Activated naive CD8-positive, alpha-beta T cell treated with anti-CD3 and anti-CD28 coated beads, Interleukin-2, amount 50 U/mL, for 24 hours (primary cell): ENCODE results near the gene CHFR.
A peak's percentile ranks its signal among the peaks of the same experiment; 100 is the strongest.
"Not testable (repeated sequence)": the region's sequence is repeated elsewhere in the genome, so short reads cannot be mapped to it uniquely, and the experiment has no call there.

Experiments used
- ATAC-seq: fragments of 150-1000 bp; cut with Tn5 transposase; one replicate; pipeline ENCODE4 v1.10.0; 2021
- DNase-seq: peaks from one replicate; pipeline ENCODE4 v3.0.0; 2021
- H3K27ac Mint-ChIP-seq: one replicate; pipeline ENCODE4 v1.8.0; 2021; ENCODE audit warnings: mild to moderate bottlenecking, mixed read lengths
- H3K27me3 Mint-ChIP-seq: one replicate; pipeline ENCODE4 v1.8.0; 2021; ENCODE audit warnings: mixed read lengths
- H3K36me3 Mint-ChIP-seq: one replicate; pipeline ENCODE4 v1.8.0; 2021; ENCODE audit warnings: low read depth, mixed read lengths
- H3K4me1 Mint-ChIP-seq: one replicate; pipeline ENCODE4 v1.8.0; 2021; ENCODE audit warnings: mixed read lengths
- H3K4me3 Mint-ChIP-seq: one replicate; pipeline ENCODE4 v1.8.0; 2021; ENCODE audit warnings: mild to moderate bottlenecking, moderate library complexity, mixed read lengths
- H3K9me3 Mint-ChIP-seq: one replicate; pipeline ENCODE4 v1.8.0; 2021; ENCODE audit warnings: mixed read lengths

Gene CHFR

GRCh38 chr12:132824053-132824452, 63.4 kb downstream of the CHFR start:
- DNase-seq (no peak), ATAC-seq (no peak)
- H3K4me1 Mint-ChIP-seq: peaks cover 41% of the 10 kb centered on the region
- peaks cover 56% of the 10 kb centered on the region for H3K36me3 Mint-ChIP-seq
- H3K4me3 Mint-ChIP-seq: no peak overlapping the region
- H3K27me3 Mint-ChIP-seq: peaks cover 1% of the 10 kb centered on the region
- H3K9me3 Mint-ChIP-seq: no peaks in the 10 kb centered on the region
- no peak overlapping the region for H3K27ac Mint-ChIP-seq

- no peak overlapping the region for H3K4me3 Mint-ChIP-seq
- no peak overlapping the region for H3K27ac Mint-ChIP-seq
- no peaks in the 10 kb centered on the region for H3K27me3 Mint-ChIP-seq
- peaks cover 5% of the 10 kb centered on the region for H3K4me1 Mint-ChIP-seq
- ATAC-seq: peak; percentile 49
- no peak for DNase-seq
- no peaks in the 10 kb centered on the region for H3K9me3 Mint-ChIP-seq
- H3K36me3 Mint-ChIP-seq: peaks cover 45% of the 10 kb centered on the region
These were observed 68.8 kb downstream of the CHFR start for GRCh38 chr12:132818562-132818961.

DNA sequence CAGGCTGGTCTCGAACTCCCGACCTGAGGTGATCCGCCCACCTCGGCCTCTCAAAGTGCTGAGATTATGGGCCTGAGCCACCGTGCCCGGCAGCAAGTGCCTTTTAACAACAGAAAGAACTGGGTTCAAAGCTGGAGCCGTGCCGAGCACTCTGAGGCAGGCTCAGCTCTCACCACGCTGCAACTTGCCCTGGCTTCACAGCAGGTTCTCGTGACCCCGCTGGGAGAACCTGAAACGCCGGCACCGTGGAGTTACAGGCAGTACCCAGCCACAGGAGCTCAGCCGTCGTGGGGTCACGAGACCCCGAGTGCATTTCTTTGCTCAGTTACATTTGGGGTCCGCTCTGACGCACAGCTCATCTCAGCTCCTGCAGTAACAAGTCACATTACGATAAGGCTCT, 73.2 kb downstream of the CHFR start:
- H3K27me3 Mint-ChIP-seq: no peaks in the 10 kb centered on the region
- no peaks in the 10 kb centered on the region for H3K9me3 Mint-ChIP-seq
- peaks cover 48% of the 10 kb centered on the region for H3K36me3 Mint-ChIP-seq
- ATAC-seq (no peak), DNase-seq (no peak)
- H3K4me3 Mint-ChIP-seq: no peak overlapping the region
- H3K27ac Mint-ChIP-seq: no peak overlapping the region
- H3K4me1 Mint-ChIP-seq: peaks cover 19% of the 10 kb centered on the region

DNA sequence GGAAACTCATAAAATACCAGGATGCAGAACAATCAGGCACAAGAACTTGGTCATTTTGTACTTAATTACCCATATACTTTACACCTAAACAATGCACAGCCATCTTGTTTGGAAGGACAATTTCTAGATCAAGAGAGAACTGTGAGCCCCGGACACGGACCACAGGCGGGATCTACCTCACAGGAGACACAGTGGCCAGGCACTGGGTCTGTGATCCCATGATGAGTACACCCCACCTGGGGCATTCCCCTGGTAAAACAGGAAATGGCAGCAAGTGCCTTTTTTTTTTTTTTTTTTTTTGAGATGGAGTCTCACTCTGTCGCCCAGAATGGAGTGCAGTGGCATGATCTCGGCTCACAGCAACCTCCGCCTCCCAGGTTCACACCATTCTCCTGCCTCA, 74.0 kb downstream of the CHFR start:
- H3K4me1 Mint-ChIP-seq: peaks cover 18% of the 10 kb centered on the region
- ATAC-seq (no peak), DNase-seq (no peak)
- H3K4me3 Mint-ChIP-seq: no peak overlapping the region
- H3K27ac Mint-ChIP-seq: no peak overlapping the region
- peaks cover 54% of the 10 kb centered on the region for H3K36me3 Mint-ChIP-seq
- no peaks in the 10 kb centered on the region for H3K27me3 Mint-ChIP-seq
- no peaks in the 10 kb centered on the region for H3K9me3 Mint-ChIP-seq

- no peaks in the 10 kb centered on the region for H3K9me3 Mint-ChIP-seq
- H3K27ac Mint-ChIP-seq: no peak overlapping the region
- H3K4me1 Mint-ChIP-seq: peaks cover 23% of the 10 kb centered on the region
- H3K27me3 Mint-ChIP-seq: no peaks in the 10 kb centered on the region
- peaks cover 57% of the 10 kb centered on the region for H3K36me3 Mint-ChIP-seq
- no peak for DNase-seq
- no peak overlapping the region for H3K4me3 Mint-ChIP-seq
- ATAC-seq: no peak
These were observed 74.6 kb downstream of the CHFR start for GRCh38 chr12:132812631-132813305.

- not testable (repeated sequence) for H3K27me3 Mint-ChIP-seq, H3K27ac Mint-ChIP-seq, H3K4me3 Mint-ChIP-seq, DNase-seq, ATAC-seq, H3K9me3 Mint-ChIP-seq
- peaks cover 59% of the 10 kb centered on the region for H3K36me3 Mint-ChIP-seq
- H3K4me1 Mint-ChIP-seq: peaks cover 39% of the 10 kb centered on the region
These were observed 78.0 kb downstream of the CHFR start for GRCh38 chr12:132809391-132809790.

DNA sequence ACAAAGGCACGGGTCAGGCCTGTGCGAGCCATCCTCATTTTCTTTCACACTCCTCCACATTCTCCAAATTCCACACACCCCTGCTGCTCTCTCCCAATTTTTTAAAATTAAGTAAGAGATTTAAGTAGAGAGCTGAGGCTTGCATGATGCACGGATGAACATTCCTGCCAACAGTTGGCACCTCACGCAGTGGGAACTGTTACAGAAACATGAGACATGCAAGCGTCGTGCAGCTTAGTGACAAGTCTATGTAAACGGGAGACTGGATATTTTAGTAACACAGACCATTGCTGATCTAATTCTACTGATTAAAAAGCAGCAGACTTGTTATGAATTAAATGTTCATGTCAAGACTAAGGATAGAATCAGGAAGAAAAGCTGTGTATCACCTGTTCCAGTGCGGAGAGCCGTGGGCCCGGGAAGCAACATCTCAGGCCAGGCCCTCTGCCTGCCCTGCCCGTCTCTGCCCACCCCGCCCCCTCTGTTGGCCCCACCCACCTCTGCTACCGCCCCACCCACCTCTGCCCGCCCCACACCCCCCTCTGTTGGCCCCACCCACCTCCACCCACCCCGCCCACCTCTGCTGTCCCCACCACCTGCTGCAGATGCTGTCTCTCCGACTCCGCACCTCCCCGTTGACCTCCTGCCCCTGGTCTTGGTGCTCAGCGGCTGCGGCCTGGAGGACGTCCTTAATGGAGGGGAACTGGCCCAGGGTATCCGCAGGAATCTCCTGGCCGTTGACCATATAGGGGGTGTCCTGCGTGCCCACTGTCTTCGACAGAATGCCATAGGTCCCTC, 79.9 kb downstream of the CHFR start:
- ATAC-seq (no peak), DNase-seq (no peak)
- Mint-ChIP-seq H3K27me3 (no peaks in the 10 kb centered on the region), H3K9me3 (no peaks in the 10 kb centered on the region), H3K36me3 (peaks cover 56% of the 10 kb centered on the region), H3K27ac (peak overlapping the region; percentile 20), H3K4me3 (no peak overlapping the region), H3K4me1 (peaks cover 29% of the 10 kb centered on the region)

- H3K4me1 Mint-ChIP-seq: peaks cover 24% of the 10 kb centered on the region
- no peaks in the 10 kb centered on the region for H3K27me3 Mint-ChIP-seq
- H3K27ac Mint-ChIP-seq: peak overlapping the region; percentile 20
- H3K4me3 Mint-ChIP-seq: no peak overlapping the region
- peaks cover 54% of the 10 kb centered on the region for H3K36me3 Mint-ChIP-seq
- no peaks in the 10 kb centered on the region for H3K9me3 Mint-ChIP-seq
- DNase-seq: peak; percentile 48
- ATAC-seq: peak; percentile 75
These were observed 80.5 kb downstream of the CHFR start for GRCh38 chr12:132806857-132807256.

- H3K27ac Mint-ChIP-seq: no peak overlapping the region
- H3K27me3 Mint-ChIP-seq: no peaks in the 10 kb centered on the region
These were observed 83.0 kb downstream of the CHFR start for GRCh38 chr12:132804426-132804861.

DNA sequence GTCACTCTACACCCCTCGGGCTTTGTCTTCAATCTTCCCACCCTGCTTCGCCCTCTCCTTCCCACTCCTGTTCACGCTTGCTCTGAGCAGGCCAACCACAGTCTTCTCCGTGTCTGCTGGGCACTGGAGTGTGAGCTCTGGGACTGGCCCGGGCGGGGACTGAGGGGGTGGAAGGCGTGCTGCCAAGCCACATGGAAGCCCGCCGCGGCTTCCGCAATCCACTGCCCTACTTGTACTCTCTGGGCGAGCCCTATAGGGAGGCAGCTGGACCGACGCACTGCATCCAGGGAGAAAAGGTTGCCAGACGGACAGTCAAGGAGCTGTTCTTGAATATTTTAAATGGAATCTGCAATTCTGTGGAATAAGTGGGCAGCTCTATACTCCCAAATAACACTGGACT, 83.5 kb downstream of the CHFR start:
- DNase-seq (no peak), ATAC-seq (no peak)
- H3K4me3 Mint-ChIP-seq: no peak overlapping the region
- no peaks in the 10 kb centered on the region for H3K9me3 Mint-ChIP-seq
- H3K27me3 Mint-ChIP-seq: no peaks in the 10 kb centered on the region
- H3K36me3 Mint-ChIP-seq: peaks cover 51% of the 10 kb centered on the region
- peaks cover 22% of the 10 kb centered on the region for H3K4me1 Mint-ChIP-seq
- H3K27ac Mint-ChIP-seq: no peak overlapping the region

More at GRCh38 chr12:132804426-132804861, 83.0 kb downstream of the CHFR start:
- DNase-seq (no peak), ATAC-seq (no peak)
- Mint-ChIP-seq H3K9me3 (no peaks in the 10 kb centered on the region), H3K36me3 (peaks cover 53% of the 10 kb centered on the region), H3K4me3 (no peak overlapping the region), H3K4me1 (peaks cover 22% of the 10 kb centered on the region)

GRCh38 chr12:132803125-132803524, 84.3 kb downstream of the CHFR start:
- DNase-seq: no peak
- peaks cover 20% of the 10 kb centered on the region for H3K4me1 Mint-ChIP-seq
- H3K27me3 Mint-ChIP-seq: no peaks in the 10 kb centered on the region
- H3K4me3 Mint-ChIP-seq: no peak overlapping the region
- H3K36me3 Mint-ChIP-seq: peaks cover 43% of the 10 kb centered on the region
- no peak overlapping the region for H3K27ac Mint-ChIP-seq
- no peak for ATAC-seq
- no peaks in the 10 kb centered on the region for H3K9me3 Mint-ChIP-seq

GRCh38 chr12:132801741-132802140, 85.7 kb downstream of the CHFR start:
- no peak overlapping the region for H3K4me3 Mint-ChIP-seq
- peaks cover 41% of the 10 kb centered on the region for H3K36me3 Mint-ChIP-seq
- H3K27me3 Mint-ChIP-seq: no peaks in the 10 kb centered on the region
- no peak for DNase-seq
- H3K4me1 Mint-ChIP-seq: peaks cover 8% of the 10 kb centered on the region
- no peak for ATAC-seq
- no peaks in the 10 kb centered on the region for H3K9me3 Mint-ChIP-seq
- H3K27ac Mint-ChIP-seq: no peak overlapping the region

DNA sequence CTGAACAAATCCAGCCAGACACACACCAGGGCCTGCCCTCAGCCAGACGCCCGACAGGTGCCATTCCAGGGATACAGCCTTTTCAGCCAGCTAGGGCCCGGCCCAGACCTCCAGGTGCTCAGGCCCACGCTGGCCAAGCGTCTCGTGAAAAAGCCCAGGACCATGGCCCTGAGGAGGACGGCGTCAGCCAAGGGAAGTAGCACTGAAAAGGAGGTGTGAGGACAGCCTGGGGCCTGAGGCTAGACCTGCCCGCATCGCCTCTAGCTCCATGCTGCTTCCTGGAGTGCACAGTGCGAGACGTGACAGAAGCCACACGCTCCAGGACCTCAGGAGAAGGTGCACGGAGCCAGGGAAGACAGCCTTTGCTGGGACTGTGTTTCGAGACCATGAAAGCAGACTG, 88.6 kb downstream of the CHFR start:
- ATAC-seq (no peak), DNase-seq (no peak)
- Mint-ChIP-seq H3K9me3 (no peaks in the 10 kb centered on the region), H3K36me3 (peaks cover 40% of the 10 kb centered on the region), H3K27ac (no peak overlapping the region), H3K4me1 (no peaks in the 10 kb centered on the region), H3K27me3 (no peaks in the 10 kb centered on the region), H3K4me3 (no peak overlapping the region)

DNA sequence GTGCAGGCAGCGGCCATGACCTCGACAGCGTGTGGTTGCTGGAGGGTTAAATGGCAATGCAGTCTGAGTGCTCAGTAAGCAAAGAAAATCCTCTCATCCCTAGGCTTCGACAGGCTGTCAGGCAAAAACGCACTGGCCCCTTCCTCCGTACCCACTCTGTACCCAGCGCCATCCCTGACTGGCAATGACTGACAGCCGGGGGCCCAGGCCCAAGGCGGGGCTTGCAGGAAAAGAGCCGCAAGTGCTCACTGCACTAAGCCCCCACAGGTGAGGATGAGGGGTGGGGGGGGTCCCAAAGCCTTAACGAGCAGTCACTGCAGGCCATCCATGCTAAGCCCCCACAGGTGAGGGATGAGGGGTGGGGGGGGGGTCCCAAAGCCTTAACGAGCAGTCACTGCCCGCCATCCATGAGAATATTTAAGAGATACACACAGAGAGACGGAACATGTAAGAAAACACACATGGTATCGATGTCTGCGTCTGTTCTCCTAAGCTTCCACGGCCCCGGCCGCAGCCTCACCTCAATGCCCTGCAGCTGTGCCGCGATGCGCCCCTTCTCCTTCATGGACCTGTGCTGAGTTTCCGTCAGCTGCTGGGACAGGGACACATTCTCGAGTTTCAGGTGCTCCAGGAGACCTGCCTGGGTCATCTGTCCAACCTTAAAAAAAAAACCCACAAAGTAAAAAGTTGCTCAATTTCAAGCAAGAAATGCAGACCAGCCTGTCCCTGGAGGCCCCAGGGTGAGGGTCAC, 89.4 kb downstream of the CHFR start:
- H3K27ac Mint-ChIP-seq: no peak overlapping the region
- H3K4me1 Mint-ChIP-seq: no peaks in the 10 kb centered on the region
- ATAC-seq (no peak), DNase-seq (no peak)
- H3K9me3 Mint-ChIP-seq: no peaks in the 10 kb centered on the region
- peaks cover 34% of the 10 kb centered on the region for H3K36me3 Mint-ChIP-seq
- no peaks in the 10 kb centered on the region for H3K27me3 Mint-ChIP-seq
- no peak overlapping the region for H3K4me3 Mint-ChIP-seq

GRCh38 chr12:132795847-132796246, 91.6 kb downstream of the CHFR start:
- Mint-ChIP-seq H3K4me3 (no peak overlapping the region), H3K27me3 (no peaks in the 10 kb centered on the region), H3K27ac (no peak overlapping the region), H3K36me3 (peaks cover 34% of the 10 kb centered on the region), H3K9me3 (no peaks in the 10 kb centered on the region), H3K4me1 (no peaks in the 10 kb centered on the region)
- DNase-seq (no peak), ATAC-seq (no peak)
